B cell (primary cell): ENCODE measurements around the gene GTF3C2. TPM values are rescaled to one million over a fixed set of nuclear protein-coding genes. Genes with fewer than 3 reads are reported as not detected.

Experiments used
- ATAC-seq: fragments of 200-7000 bp; cut with Tn5 transposase; one replicate; pipeline ENCODE4 v1.10.0; 2021; ENCODE audit warnings: low read depth, mild to moderate bottlenecking, moderate number of reproducible peaks, moderate library complexity
- CTCF ChIA-PET: fragments of 350-600 bp; sonication (Branson Sonifier 250); formaldehyde crosslinking; loops from one replicate; lab custom pipeline; 2021; ENCODE audit warnings: antibody characterized with exemption, inconsistent platforms; lab: Charles Lee
- POLR2A ChIA-PET: fragments of 350-600 bp; sonication (Branson Sonifier 250); formaldehyde crosslinking; loops from one replicate; lab custom pipeline; 2021; ENCODE audit warnings: antibody characterized with exemption; lab: Charles Lee
- DNase-seq: peaks from one replicate; pipeline ENCODE4 v3.0.0; 2013
- H2AFZ ChIP-seq: 2 replicates; pipeline ENCODE4 v1.6.1; 2012; ENCODE audit warnings: mild to moderate bottlenecking, low read depth, low read length; ENCODE audit not compliant: insufficient read depth, poor library complexity, severe bottlenecking
- H3K27ac ChIP-seq, 2 donors: 1 replicate in 1 of 2; 2 replicates in 1 of 2; pipeline ENCODE4 v1.5.1; 2012 to 2013; ENCODE audit warnings: low read length in 2 of 2, mild to moderate bottlenecking in 2 of 2, moderate library complexity in 1 of 2
- H3K27me3 ChIP-seq, 4 experiments: fragments of 200-600 bp in 1 of 4; sonication (generic) in 1 of 4; replicated peaks in 1 of 4; 1 replicate in 2 of 4; 2 replicates in 2 of 4; pipeline versions ENCODE4 v1.6.1 to v1.7.0; 2013 to 2016; ENCODE audit warnings: low read length in 3 of 4, mild to moderate bottlenecking in 2 of 4, mixed read lengths in 1 of 4, moderate library complexity in 1 of 4; ENCODE audit not compliant: insufficient read depth in 4 of 4, control insufficient read depth in 3 of 4; ENCODE audit errors: control extremely low read depth in 1 of 4
- H3K36me3 ChIP-seq, 2 experiments: replicated peaks in 1 of 2; 1 replicate in 1 of 2; 2 replicates in 1 of 2; pipeline versions ENCODE4 v1.6.1 to v1.7.1; 2013; ENCODE audit warnings: low read length in 1 of 2; ENCODE audit not compliant: insufficient read depth in 2 of 2, control insufficient read depth in 1 of 2; ENCODE audit errors: control extremely low read depth in 1 of 2, extremely low read depth in 1 of 2
- H3K4me1 ChIP-seq, 2 donors: fragments of 200-600 bp in 1 of 2; sonication (generic) in 1 of 2; 1 replicate in 1 of 2; 2 replicates in 1 of 2; pipeline versions ENCODE4 v1.5.1 to v1.6.1; 2013 to 2017; ENCODE audit warnings: low read length in 2 of 2; ENCODE audit not compliant: control insufficient read depth in 2 of 2, insufficient read depth in 2 of 2
- H3K4me2 ChIP-seq: replicated peaks from 2 replicates; pipeline ENCODE3; 2012; ENCODE audit warnings: mild to moderate bottlenecking, low read depth, low read length; ENCODE audit not compliant: poor library complexity, severe bottlenecking
- H3K4me3 ChIP-seq, 5 experiments: fragments of 200-600 bp in 1 of 5; sonication (generic) in 1 of 5; 1 replicate in 3 of 5; 2 replicates in 2 of 5; pipeline versions ENCODE4 v1.5.1 to v1.7.0; 2011 to 2016; ENCODE audit warnings: low read length in 4 of 5, mild to moderate bottlenecking in 4 of 5, low read depth in 2 of 5, control low read depth in 1 of 5, moderate library complexity in 1 of 5; ENCODE audit not compliant: insufficient read depth in 1 of 5; ENCODE audit errors: control extremely low read depth in 1 of 5, extremely low read depth in 1 of 5
- H3K79me2 ChIP-seq: fragments of 200-600 bp; sonication (generic); one replicate; pipeline ENCODE4 v1.6.0; 2016; ENCODE audit warnings: low read length; ENCODE audit not compliant: control insufficient read depth, insufficient read depth
- H3K9ac ChIP-seq: fragments of 200-600 bp; sonication (generic); 2 replicates; pipeline ENCODE4 v1.6.1; 2017; ENCODE audit warnings: mild to moderate bottlenecking, low read length, moderate library complexity
- H3K9me3 ChIP-seq, 3 donors: one replicate each; pipeline versions ENCODE4 v1.6.1 to v1.7.1; 2013; ENCODE audit warnings: low read length in 2 of 3; ENCODE audit not compliant: control insufficient read depth in 2 of 3, insufficient read depth in 1 of 3; ENCODE audit errors: control extremely low read depth in 1 of 3
- H4K20me1 ChIP-seq: 2 replicates; pipeline ENCODE4 v1.6.0; 2012; ENCODE audit warnings: mild to moderate bottlenecking, low read length; ENCODE audit not compliant: insufficient read depth, control insufficient read depth, poor library complexity, severe bottlenecking
- H3K27ac Mint-ChIP-seq: one replicate; pipeline ENCODE4 v1.8.0; 2021; ENCODE audit warnings: mixed read lengths
- H3K27me3 Mint-ChIP-seq: one replicate; pipeline ENCODE4 v1.8.0; 2021; ENCODE audit warnings: mixed read lengths
- H3K4me1 Mint-ChIP-seq: one replicate; pipeline ENCODE4 v1.8.0; 2021; ENCODE audit warnings: mixed read lengths
- H3K4me3 Mint-ChIP-seq: one replicate; pipeline ENCODE4 v1.8.0; 2021; ENCODE audit warnings: mixed read lengths
- H3K9me3 Mint-ChIP-seq: one replicate; pipeline ENCODE4 v1.8.0; 2022; ENCODE audit warnings: mixed read lengths; ENCODE audit not compliant: insufficient read depth
- CTCF ChIP-seq: fragments of 200-600 bp; IDR thresholded peaks from one replicate; pipeline ENCODE4 v1.8.0; 2022; ENCODE audit warnings: antibody characterized with exemption, mild to moderate bottlenecking
- EZH2 ChIP-seq: IDR thresholded peaks from 2 replicates; pipeline ENCODE4 v1.6.1; 2012; ENCODE audit warnings: borderline replicate concordance, low read depth, mild to moderate bottlenecking, moderate library complexity, low read length; ENCODE audit not compliant: insufficient read depth, poor library complexity, severe bottlenecking
- WGBS: methylation state at CpG from one replicate; pipeline ENCODE4 v1.1.5; 2013; ENCODE audit warnings: missing lambda C conversion rate; ENCODE audit not compliant: insufficient coverage; 5-methylcytosine and 5-hydroxymethylcytosine counted together
- intact Hi-C: fragments of 100-400 bp; cut with micrococcal nuclease; formaldehyde crosslinking; loops from one replicate; pipeline ENCODE4 v1.10.0; 2022
- polyA plus RNA-seq: library from polyadenylated mRNA; depleted of rRNA; stranded (reverse); fragments of >200 nt; gene quantifications from 2 replicates; pipeline ENCODE4 v1.2.3, GENCODE V29; 2012
- total RNA-seq, 2 donors: library from RNA; stranded (reverse); fragments of 120-200 nt in 1 of 2; gene quantifications; 1 replicate in 1 of 2; 2 replicates in 1 of 2; pipeline versions ENCODE4 v1.2.3 to v1.2.4, GENCODE V29; 2013 to 2022

Gene GTF3C2
- total and polyA plus RNA-seq, 2 donors (not counting 1 experiment from before 2014, with no cell fraction given): 84.8 to 121 TPM

GRCh38 chr2:27381577-27382181 lies 25.1 kb upstream of the GTF3C2 start:
- 92% methylated on average over 8 of the region's 10 CpGs for WGBS
- intact Hi-C loops: loop anchor here (2.0 kb wide), 2 partner anchors 47 to 59 kb away; partner anchors contain the start of genes MPV17 and NRBP1
- Mint-ChIP-seq H3K27ac (peak overlapping the region; percentile 96), H3K9me3 (no peaks in the 10 kb centered on the region), H3K4me3 (peak overlapping the region; percentile 94), H3K27me3 (no peaks in the 10 kb centered on the region), H3K4me1 (peaks cover 30% of the 10 kb centered on the region)
- Histone ChIP-seq H3K4me2 (no peak overlapping the region), H2AFZ (peak overlapping the region; percentile 92), H3K79me2 (peaks cover 36% of the 10 kb centered on the region), H3K27ac (peak overlapping the region in 1 of 2 donors; percentile 94), H3K4me1 (peaks cover 16 to 20% of the 10 kb centered on the region in 2 donors), H3K36me3 (peaks cover 7 to 61% of the 10 kb centered on the region in 2 experiments), H3K27me3 (no peaks in the 10 kb centered on the region), H3K9me3 (no peaks in the 10 kb centered on the region), H3K9ac (no peak overlapping the region), H3K4me3 (no peak overlapping the region), H4K20me1 (peaks cover 23% of the 10 kb centered on the region)
- DNase-seq: no peak
- no peak for TF ChIP-seq CTCF
- no peak for TF ChIP-seq EZH2
- ChIA-PET CTCF (interaction anchor here (1.1 to 2.1 kb wide), 3 partner anchors 10 to 79 kb away, joined by 3 to 7 read pairs (median 3); partner anchors contain the start of gene NRBP1), POLR2A (no interaction called here)
- no peak for ATAC-seq
